K562 (cell line): ENCODE measurements around the gene DGKK. TPM values are rescaled to one million over a fixed set of nuclear protein-coding genes. Genes with fewer than 3 reads are reported as not detected.
"Not testable (repeated sequence)": the region's sequence is repeated elsewhere in the genome, so short reads cannot be mapped to it uniquely, and the experiment has no call there.

Experiments used
- ATAC-seq: fragments of 200-7000 bp; cut with Tn5 transposase; 3 replicates; pipeline ENCODE4 v1.9.1; 2020; ENCODE audit warnings: moderate library complexity
- BruUV-seq: library from RNA; stranded (reverse); fragments of 400-500 nt; replicated peaks from 2 replicates; lab custom pipeline; 2021; lab: Mats Ljungman, UMichigan
- CTCF ChIA-PET: fragments of 300-600 bp; formaldehyde crosslinking; extraction: SDS; loops from one replicate; lab custom pipeline; 2021; ENCODE audit warnings: low intra/inter-chr PET ratio; lab: Yijun Ruan, JAX
- POLR2A ChIA-PET: fragments of 300-600, 350-650 bp; sonication (Branson Sonifier 250); formaldehyde crosslinking; extraction: SDS; loops from one replicate; lab custom pipeline; 2021; ENCODE audit warnings: antibody characterized with exemption, inconsistent platforms; lab: Yijun Ruan, JAX
- DNase-seq, 4 experiments: peaks; one replicate each; pipeline versions ENCODE4 v3.0.0 to v3.0.0-alpha.2; 2011 to 2018; ENCODE audit warnings: low spot score in 3 of 4, mixed read lengths in 3 of 4; ENCODE audit errors: extremely low read depth in 1 of 4
- FAIRE-seq: peaks from 2 replicates; lab custom pipeline; 2011; peaks lifted over from hg19 to GRCh38; lab: Jason Lieb, UNC
- H2AFZ ChIP-seq: 2 replicates; pipeline ENCODE4 v1.6.0; 2011; ENCODE audit warnings: low read depth, low read length, control low read depth, inconsistent platforms
- H3K27ac ChIP-seq: fragments of 200-600 bp; 3 replicates; pipeline ENCODE4 v1.8.0; 2011; ENCODE audit warnings: low read depth, mild to moderate bottlenecking, control low read depth, inconsistent platforms, low read length, moderate library complexity, mixed read lengths; ENCODE audit errors: extremely low read depth
- H3K27me3 ChIP-seq, 2 experiments: fragments of 300-600 bp in 1 of 2; 2 replicates in 1 of 2; 3 replicates in 1 of 2; pipeline versions ENCODE4 v1.6.0 to v1.8.0; 2011; ENCODE audit warnings: inconsistent platforms in 2 of 2, low read length in 2 of 2, mild to moderate bottlenecking in 1 of 2, mixed read lengths in 1 of 2, moderate library complexity in 1 of 2; ENCODE audit not compliant: control insufficient read depth in 2 of 2, insufficient read depth in 2 of 2
- H3K36me3 ChIP-seq: fragments of 300-600 bp; 3 replicates; pipeline ENCODE4 v1.8.0; 2011; ENCODE audit warnings: mild to moderate bottlenecking, low read length, inconsistent platforms; ENCODE audit not compliant: control insufficient read depth, insufficient read depth
- H3K4me1 ChIP-seq, 2 experiments: fragments of 200-600 bp in 1 of 2; replicated peaks in 1 of 2; 2 replicates in 1 of 2; 3 replicates in 1 of 2; pipeline versions ENCODE4 v1.5.1 to v1.8.0; 2011; ENCODE audit warnings: inconsistent platforms in 2 of 2, low read length in 2 of 2, mild to moderate bottlenecking in 1 of 2, mixed read lengths in 1 of 2, moderate library complexity in 1 of 2; ENCODE audit not compliant: control insufficient read depth in 2 of 2, insufficient read depth in 2 of 2
- H3K4me2 ChIP-seq: 2 replicates; pipeline ENCODE4 v1.6.1; 2011; ENCODE audit warnings: low read length, control low read depth, inconsistent platforms, mixed read lengths; ENCODE audit not compliant: insufficient read depth
- H3K4me3 ChIP-seq: fragments of 200-600 bp; sonication (generic), shearing (Covaris generic); 2 replicates; pipeline ENCODE4 v1.5.1; 2016; ENCODE audit warnings: control low read depth, inconsistent platforms
- H3K79me2 ChIP-seq: fragments of 200-600 bp; 3 replicates; pipeline ENCODE4 v1.8.0; 2011; ENCODE audit warnings: low read length, inconsistent platforms; ENCODE audit not compliant: control insufficient read depth, insufficient read depth
- H3K9ac ChIP-seq, 2 experiments: 2 replicates each; pipeline versions ENCODE4 v1.6.0 to v1.6.1; 2011; ENCODE audit warnings: low read depth in 2 of 2, low read length in 2 of 2, control low read depth in 1 of 2, inconsistent platforms in 1 of 2, mild to moderate bottlenecking in 1 of 2, mixed read lengths in 1 of 2; ENCODE audit not compliant: insufficient read depth in 1 of 2
- H3K9me1 ChIP-seq: one replicate; pipeline ENCODE4 v1.6.0; 2011; ENCODE audit warnings: inconsistent platforms, mild to moderate bottlenecking, low read length, moderate library complexity; ENCODE audit not compliant: control insufficient read depth, insufficient read depth
- H3K9me3 ChIP-seq: replicated peaks from 2 replicates; pipeline ENCODE4 v1.5.1; 2011; ENCODE audit warnings: low read depth, low read length, inconsistent platforms; ENCODE audit not compliant: control insufficient read depth, insufficient read depth
- H4K20me1 ChIP-seq: replicated peaks from 2 replicates; pipeline ENCODE4 v1.6.1; 2011; ENCODE audit warnings: low read length, inconsistent platforms, mixed read lengths; ENCODE audit not compliant: control insufficient read depth, insufficient read depth
- C11orf30 ChIP-seq: fragments of 450-650 bp; IDR thresholded peaks from 2 replicates; pipeline ENCODE4 v1.6.1; 2016; ENCODE audit warnings: low read depth, mild to moderate bottlenecking
- RAD21 ChIP-seq, 2 experiments: fragments of 250-450 bp in 1 of 2; fragments of 450-650 bp in 1 of 2; sonication (Bioruptor Pico) in 1 of 2; formaldehyde crosslinking in 1 of 2; IDR thresholded peaks in 1 of 2; conservative IDR thresholded peaks in 1 of 2; 2 replicates each; pipeline versions ENCODE4 v1.4.0 to v1.8.0; 2020 to 2022; ENCODE audit warnings: mild to moderate bottlenecking in 2 of 2, moderate library complexity in 1 of 2
- ZNF316 ChIP-seq: fragments of 450-650 bp; IDR thresholded peaks from 2 replicates; pipeline ENCODE4 v1.6.1; 2016
- WGBS: fragments of 100-300 bp; shearing (Covaris generic); methylation state at CpG from one replicate; pipeline ENCODE4 v1.1.6; 2016; ENCODE audit warnings: low coverage, mixed read lengths; ENCODE audit not compliant: insufficient coverage; ENCODE audit errors: missing lambda C conversion rate; 5-methylcytosine and 5-hydroxymethylcytosine counted together
- in situ Hi-C: fragments of 300-500 bp; cut with MboI; formaldehyde crosslinking; loops from 4 replicates; pipeline ENCODE4 v1.15.0; 2018; ENCODE audit warnings: inconsistent platforms, mixed read lengths
- intact Hi-C: fragments of 100-400 bp; cut with micrococcal nuclease; formaldehyde crosslinking; loops from 2 replicates; pipeline ENCODE4 v1.14.2; 2022
- polyA plus RNA-seq, 8 experiments: library from polyadenylated mRNA; depleted of rRNA in 4 of 8; stranded (reverse) in 5 of 8; unstranded in 3 of 8; fragments of >200 nt; fragmentation: Nextera tagmentation in 2 of 8; fragmentation: Illumina TruSeq in 1 of 8; extraction: Ambion mirVana in 2 of 8; extraction: Trizol in 1 of 8; gene quantifications; 2 replicates each; pipeline versions ENCODE4 v1.2.1 to v1.2.3, GENCODE V29; 2011 to 2014; ENCODE audit warnings: inconsistent platforms in 1 of 8, missing spikeins in 1 of 8
- total RNA-seq, 7 experiments: library from RNA; depleted of rRNA in 6 of 7; stranded (reverse); fragments of >200 nt in 6 of 7; fragmentation: Illumina TruSeq in 2 of 7; extraction: Trizol in 2 of 7; gene quantifications; 2 replicates each; pipeline versions ENCODE4 v1.2.1 to v1.2.3, GENCODE V29; 2011 to 2021; ENCODE audit warnings: low replicate concordance in 1 of 7
- TF ChIP-seq, protein P1 (sequence below): fragments of 200-800 bp; sonication (Bioruptor generic); IDR thresholded peaks from 2 replicates; pipeline ENCODE4 v1.6.1; 2017; ENCODE audit warnings: missing genetic modification characterization, missing compliant biosample characterization
- TF ChIP-seq, protein P2 (sequence below), 3 experiments: IDR thresholded peaks in 2 of 3; conservative IDR thresholded peaks in 1 of 3; 2 replicates each; pipeline ENCODE4 v1.5.1; 2011 to 2012; ENCODE audit warnings: low read length in 3 of 3, mild to moderate bottlenecking in 3 of 3, control low read depth in 2 of 3, improper control_type of control experiment in 1 of 3, inconsistent platforms in 1 of 3, low read depth in 1 of 3, mixed read lengths in 1 of 3, moderate library complexity in 1 of 3; ENCODE audit not compliant: insufficient read depth in 2 of 3

Gene DGKK
- total and polyA plus RNA-seq, 9 of the 15 experiments (the other 6 are each of a cell fraction or from before 2014, with no cell fraction given), result not detected

DNA sequence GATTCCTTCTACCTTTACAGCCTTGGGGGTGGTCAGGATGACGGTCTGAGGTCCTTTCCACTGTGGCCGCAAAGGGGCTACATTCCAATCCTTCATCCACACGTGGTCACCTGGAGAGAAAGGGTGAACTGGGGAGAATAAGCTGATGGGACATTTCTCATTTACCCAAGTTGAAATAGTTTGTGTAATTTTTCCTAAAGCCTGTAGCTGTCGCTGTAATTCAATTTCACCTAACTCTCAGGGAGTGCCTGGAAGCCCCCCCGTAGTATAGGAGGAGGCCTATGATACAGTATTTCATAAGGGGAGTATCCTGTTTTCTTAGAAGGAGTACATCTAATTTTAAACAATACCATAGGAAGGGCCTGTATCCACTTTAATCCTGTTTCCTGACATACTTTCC is 138.0 kb downstream of the DGKK start:
- DNase-seq, H3K79me2 ChIP-seq, CTCF ChIA-PET, H3K9ac ChIP-seq, POLR2A ChIA-PET, H3K9me1 ChIP-seq, H3K9me3 ChIP-seq, H2AFZ ChIP-seq, BruUV-seq, H3K4me2 ChIP-seq, H4K20me1 ChIP-seq, in situ Hi-C loops, H3K4me3 ChIP-seq, H3K27me3 ChIP-seq, H3K4me1 ChIP-seq, H3K36me3 ChIP-seq, FAIRE-seq, H3K27ac ChIP-seq, ATAC-seq: not testable (repeated sequence)
- 0% methylated on average over 5 of the region's 5 CpGs for WGBS
- TF ChIP-seq ZNF316, result peak; percentile 21; the same call in 1 of the 2 replicates
- TF ChIP-seq, protein P1, sequence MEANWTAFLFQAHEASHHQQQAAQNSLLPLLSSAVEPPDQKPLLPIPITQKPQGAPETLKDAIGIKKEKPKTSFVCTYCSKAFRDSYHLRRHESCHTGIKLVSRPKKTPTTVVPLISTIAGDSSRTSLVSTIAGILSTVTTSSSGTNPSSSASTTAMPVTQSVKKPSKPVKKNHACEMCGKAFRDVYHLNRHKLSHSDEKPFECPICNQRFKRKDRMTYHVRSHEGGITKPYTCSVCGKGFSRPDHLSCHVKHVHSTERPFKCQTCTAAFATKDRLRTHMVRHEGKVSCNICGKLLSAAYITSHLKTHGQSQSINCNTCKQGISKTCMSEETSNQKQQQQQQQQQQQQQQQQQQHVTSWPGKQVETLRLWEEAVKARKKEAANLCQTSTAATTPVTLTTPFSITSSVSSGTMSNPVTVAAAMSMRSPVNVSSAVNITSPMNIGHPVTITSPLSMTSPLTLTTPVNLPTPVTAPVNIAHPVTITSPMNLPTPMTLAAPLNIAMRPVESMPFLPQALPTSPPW (CRISPR knock-in tag), result peak; percentile 23; the same call in 1 of the 2 replicates
- 0 out of 4 replicates have a peak, but pooled peaks of 1 of the 2 experiments have one; percentile 13 for TF ChIP-seq RAD21 (CRISPR knock-in tag; conservative IDR thresholded peaks at IDR 0.05 in 1 of 2, IDR thresholded peaks at IDR 0.05 in 1 of 2)
- TF ChIP-seq, protein P2, sequence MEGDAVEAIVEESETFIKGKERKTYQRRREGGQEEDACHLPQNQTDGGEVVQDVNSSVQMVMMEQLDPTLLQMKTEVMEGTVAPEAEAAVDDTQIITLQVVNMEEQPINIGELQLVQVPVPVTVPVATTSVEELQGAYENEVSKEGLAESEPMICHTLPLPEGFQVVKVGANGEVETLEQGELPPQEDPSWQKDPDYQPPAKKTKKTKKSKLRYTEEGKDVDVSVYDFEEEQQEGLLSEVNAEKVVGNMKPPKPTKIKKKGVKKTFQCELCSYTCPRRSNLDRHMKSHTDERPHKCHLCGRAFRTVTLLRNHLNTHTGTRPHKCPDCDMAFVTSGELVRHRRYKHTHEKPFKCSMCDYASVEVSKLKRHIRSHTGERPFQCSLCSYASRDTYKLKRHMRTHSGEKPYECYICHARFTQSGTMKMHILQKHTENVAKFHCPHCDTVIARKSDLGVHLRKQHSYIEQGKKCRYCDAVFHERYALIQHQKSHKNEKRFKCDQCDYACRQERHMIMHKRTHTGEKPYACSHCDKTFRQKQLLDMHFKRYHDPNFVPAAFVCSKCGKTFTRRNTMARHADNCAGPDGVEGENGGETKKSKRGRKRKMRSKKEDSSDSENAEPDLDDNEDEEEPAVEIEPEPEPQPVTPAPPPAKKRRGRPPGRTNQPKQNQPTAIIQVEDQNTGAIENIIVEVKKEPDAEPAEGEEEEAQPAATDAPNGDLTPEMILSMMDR (IDR thresholded peaks at IDR 0.05 in 2 of 3, conservative IDR thresholded peaks at IDR 0.05 in 1 of 3; ENCODE audit: insufficient read depth in 2 of 3, low read depth in 1 of 3, low read length in 3 of 3), result peak in 1 of 3 experiments; percentile 23; a peak in 2 of 6 replicates
- 0 out of 2 replicates have a peak, but pooled peaks have one; percentile 12 for TF ChIP-seq C11orf30
- intact Hi-C loops, result loop anchor here (10.0 kb wide), 1 partner anchor 252 kb away; no protein-coding TSS in a partner anchor
